NCI-H748 (cell line): ENCODE measurements around the gene NTNG2.
A peak's percentile ranks its signal among the peaks of the same experiment; 100 is the strongest.

Source experiments
- DNase-seq: peaks from one replicate; lab custom pipeline; 2025; ENCODE audit not compliant: unreplicated experiment; lab: John Stamatoyannopoulos, UW

Gene NTNG2

DNA sequence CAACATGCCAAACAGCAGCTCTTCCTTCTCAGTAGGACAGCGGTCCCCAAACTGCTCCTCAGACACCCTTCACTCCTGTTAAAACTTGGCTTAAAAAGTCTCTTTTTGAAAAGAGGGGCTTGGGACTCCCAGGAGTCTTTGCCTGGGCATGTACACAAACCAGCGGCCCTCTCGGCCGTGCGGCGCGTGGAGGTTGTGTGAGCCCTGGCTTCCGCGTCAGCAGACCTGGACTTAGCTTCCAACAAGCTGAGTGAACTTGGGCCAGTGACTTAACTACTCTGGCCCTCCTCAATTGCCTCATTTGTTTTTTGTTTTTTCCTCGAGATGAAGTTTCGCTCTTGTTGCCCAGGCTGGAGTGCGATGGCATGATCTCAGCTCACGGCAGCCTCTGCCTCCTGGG is 15.3 kb upstream of the NTNG2 start:
- DNase-seq: no peak

DNA sequence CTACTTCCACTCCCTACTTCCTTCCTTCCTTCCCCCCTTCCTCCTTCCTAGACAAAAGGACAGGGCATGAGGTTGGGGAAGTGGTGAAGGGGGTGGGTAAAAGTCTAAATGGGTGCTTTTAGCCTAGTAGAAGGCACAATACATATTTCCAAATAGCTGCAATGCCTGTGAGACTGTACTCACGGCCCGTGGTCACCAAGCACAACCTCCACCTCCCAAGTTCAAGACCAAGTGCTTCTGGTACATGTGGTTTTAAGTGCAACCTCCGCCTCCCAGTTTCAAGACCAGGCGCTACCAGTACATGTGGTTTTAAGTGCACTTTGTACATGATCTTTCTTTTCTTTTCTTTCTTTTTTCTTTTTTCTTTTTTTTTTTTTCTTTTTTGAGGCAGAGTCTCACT is 14.5 kb upstream of the NTNG2 start:
- no peak for DNase-seq

DNA sequence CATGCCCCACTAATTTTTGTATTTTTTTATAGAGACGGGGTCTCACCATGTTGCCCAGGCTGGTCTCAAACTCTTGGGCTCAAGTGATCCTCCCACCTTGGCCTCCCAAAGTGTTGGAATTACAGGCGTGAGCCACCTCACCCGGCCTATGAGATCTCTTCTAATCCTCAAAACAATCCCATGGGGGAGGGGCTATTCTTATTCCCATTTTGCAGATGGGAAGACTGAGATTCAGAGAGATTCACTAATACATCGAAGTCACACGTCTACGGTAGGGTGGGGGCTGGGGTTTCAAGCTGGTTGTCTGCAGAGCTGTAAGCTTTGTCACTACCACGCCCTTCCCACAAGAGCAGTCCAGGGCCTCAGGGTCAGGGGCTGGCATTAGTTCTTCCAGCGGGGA is 14.0 kb upstream of the NTNG2 start:
- no peak for DNase-seq

DNA sequence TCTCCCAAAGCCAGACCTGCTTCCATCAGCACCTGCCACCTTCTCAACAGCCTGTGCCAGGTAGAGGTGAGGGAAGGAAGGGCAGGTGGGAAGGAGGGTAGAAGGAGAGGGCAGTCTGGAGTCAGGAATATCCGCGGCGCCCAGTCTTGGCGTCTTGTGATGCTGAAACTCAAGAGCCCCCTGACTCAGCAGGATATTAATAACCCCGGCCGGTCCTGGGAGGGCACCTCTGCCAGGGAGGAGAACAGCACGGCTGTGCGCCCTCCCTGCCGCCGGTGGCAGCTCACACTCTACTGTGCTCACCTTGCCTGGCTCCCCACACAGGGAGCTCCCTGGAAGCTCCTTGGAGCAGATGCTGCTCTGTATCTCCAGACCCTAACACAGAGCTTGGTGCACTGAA is 11.6 kb upstream of the NTNG2 start:
- DNase-seq: no peak

DNA sequence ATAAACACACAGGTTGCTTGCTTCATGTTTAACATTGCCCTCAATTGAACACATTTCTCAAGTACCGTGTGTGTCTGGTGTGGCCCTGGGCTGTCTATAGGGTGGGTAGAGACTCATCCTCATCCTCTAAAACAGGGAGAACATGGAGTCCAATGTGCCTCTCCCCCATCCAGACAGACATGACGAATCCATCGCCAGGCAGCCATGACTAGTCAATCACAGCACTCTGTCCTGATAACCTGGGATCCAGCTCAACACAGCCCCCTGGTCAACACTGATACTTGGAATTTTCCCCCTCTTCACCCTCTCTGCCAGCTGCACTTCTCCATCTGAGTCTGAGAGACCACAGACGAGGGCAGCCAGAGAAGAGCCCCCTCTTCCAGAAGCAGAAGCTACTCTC is 10.7 kb upstream of the NTNG2 start:
- DNase-seq: no peak

DNA sequence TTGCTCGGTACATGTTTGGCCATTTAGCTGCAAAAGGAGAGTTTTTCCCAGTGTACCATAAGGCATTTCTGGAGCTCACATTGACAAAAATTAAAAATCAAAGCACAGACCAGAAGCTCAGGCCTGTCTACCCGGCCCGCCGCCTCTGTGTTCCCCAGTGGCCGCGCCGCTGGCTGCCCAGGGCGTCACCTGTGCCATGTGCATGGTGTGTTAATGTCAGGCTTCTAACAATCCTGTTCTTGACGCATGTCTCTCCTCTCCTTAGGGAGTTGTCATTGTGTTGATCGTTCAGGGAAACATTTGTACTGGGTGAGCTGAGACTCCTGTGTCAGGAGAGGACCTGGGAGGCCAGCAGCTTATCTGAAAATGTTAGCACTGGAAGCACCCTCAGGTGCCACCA is 9.6 kb upstream of the NTNG2 start:
- no peak for DNase-seq

DNA sequence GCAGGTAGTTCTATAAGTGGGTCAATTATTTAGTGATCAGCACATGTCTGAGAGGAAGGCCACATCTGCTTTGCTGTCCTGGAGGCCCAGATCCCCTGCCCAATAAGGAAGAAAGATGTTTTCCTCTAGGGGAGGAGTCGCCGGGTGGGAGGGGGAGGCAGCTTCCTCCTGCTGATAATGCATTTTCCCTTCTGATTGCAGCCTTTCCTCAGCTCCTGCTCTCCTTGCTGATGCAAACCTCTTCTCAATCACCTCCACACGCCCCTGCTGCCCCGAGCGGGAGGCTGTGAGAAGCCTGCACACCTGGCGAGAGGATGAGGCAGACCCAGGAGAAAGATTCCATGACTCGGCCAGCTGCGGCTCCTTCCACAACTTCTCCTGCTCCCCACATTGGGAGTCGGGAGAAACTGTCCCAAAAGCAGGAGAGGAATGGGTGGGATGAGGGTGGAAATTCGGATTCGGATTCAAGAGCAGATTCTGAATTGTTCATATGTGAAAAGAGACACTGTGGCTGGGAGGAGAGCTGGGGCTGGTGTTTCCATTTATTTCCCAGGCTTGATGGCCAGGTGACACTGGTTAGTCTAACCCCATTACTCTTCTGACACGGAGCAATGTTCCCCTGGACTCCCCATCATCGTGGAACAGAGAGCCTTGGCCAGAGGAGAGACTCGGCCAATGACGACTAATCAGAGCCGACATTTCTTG is 6.8 kb upstream of the NTNG2 start:
- DNase-seq: no peak

DNA sequence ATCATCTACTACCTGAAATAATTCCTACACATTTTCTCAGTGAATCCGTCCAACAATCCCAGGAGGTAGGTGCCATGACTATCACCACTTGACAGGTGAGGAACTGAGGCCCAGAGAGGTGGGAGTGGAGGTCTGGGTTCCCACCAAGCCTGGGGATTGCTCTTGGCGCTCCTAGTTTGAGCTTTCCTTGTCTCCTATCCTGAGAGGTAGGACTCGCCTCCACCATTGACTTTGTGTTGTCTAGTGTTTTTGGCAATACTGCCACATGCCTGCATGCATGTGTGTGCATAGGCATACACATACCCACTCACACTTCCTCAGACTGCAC is 6.3 kb upstream of the NTNG2 start:
- no peak for DNase-seq

DNA sequence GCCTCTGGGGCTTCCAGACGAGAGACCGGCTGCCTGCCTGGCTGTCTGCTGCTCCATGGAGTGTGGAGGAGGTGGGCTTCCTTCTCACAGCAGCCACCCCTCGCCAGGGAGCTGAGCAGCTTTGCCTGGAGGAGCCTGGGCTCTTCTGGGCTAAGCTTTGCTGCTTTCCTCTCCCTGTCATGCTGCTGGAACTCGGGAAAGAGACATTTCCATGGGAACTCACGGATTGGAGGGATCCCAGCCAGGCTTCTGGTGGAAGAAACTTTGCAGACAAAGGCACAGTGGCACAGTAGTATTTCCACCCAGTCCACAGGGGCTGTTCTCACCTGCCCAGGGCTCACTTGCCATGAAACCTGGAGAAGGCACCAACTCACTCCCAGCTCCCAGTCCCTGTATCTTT is 5.6 kb upstream of the NTNG2 start:
- DNase-seq: no peak

DNA sequence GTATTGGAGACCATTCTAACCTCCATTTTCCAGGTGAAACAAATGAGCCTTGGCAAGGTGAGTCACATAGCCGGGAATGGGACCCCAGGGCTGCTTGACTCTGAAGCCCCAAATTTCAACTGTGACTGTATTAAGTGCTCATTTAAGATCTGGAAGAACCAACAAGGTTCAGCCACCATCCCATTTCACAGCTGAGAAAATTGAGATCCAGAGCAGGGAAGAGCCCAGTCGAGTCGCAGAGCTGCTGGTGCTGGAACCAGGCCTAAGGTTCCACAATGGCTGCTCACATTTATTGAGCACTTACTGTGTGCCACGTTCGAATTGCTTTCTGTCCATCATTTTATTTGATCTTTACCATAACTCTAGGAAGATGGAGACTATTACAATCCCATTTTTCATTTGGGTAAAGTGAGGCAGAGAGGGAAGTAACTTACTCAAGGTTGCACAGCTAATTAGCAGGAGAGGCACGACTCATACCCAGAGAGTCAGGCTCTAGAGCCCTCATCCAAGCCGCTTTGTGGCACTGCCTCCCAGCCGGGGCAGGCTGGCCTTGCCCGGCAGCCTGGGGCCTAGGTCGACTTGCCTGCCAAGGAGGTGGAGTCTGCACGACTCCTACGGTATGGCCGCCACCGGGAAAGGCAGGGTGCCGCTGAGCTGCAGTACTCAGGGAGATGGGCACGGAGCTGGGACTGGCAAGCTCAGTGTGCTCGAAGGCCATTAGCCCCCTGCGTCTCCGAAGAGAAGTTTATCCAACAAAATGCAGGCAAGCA is 4.3 kb upstream of the NTNG2 start:
- DNase-seq: no peak

DNA sequence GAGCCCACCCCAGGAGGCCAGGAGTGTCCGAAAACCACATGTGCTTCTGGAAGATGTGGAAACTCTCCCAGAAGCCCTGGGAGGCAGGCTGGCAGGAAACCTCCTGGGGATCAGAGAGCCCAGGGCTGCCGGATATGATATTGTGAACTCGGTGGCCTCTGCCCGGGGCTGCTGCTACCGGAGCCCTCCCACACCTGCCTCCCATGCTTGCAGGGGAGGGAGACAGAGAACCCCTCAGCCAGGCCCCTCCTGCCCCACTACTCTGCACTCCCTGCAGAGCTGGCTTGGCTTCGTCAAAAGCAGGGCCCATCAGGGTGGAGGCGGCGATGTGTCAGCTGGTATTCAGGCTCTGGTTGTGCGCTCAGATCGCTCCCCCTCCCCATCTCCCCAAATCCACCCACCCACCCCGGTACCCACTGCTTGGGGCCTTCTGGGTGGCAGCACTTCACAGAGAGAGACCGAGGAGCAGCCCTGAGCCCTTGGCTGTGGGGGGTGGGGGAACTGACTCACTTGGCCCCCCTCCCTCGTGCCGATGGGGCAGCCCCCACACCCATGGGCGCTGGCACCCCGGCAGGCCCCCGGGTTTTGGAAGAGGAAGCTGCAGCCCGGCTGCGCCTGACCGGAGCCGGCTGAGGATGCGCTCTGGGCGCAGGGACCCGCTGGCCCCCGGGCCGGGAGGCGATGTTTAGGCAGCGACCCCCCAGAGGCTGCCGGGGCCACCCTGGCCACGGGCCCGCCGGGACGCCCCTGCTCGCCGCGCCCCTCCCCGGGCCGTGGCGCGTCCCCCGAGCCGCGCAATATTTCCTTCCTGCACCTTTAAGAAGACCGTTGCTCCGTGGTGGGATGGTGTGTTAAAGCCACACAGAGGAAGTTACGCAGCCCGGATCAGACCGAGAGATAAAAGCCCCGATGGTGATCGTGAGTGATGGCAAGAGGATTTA is 786 bp upstream of the NTNG2 start:
- peak; percentile 65 for DNase-seq

DNA sequence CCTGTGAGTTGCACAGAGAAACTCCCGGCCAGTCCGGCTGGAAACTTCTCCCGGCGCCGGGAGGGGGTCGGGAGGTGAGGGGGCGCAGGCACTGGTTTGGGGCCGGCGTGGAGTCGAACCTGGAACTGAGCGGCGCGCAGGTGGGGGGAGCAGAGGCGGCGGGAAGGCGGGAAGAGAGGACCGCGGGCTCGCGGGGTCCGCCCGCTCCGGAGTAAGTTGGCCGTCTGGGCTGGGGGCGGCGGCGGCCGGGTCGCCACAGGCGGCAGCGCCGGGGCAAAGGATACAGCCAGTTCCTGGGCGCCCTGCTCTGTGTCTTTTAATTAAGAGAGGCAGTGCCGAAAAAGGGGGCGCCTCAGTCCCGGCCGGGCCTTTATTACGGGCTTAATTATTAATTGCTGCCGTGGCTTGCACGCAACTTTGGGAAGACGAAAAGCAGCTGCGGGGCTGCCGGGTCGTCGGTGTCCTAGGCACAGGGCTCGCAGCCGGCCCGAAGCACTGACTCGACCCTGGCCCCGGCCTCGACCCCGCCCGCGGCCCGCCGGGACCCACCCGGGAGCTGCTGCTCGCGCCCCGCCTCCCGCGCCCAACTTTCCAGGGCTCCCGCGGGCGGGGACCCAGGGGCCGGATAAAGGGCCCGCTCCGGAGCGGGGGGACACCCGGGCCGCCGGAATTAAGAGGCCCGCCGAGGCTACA is 1.1 kb downstream of the NTNG2 start:
- peak; percentile 37 for DNase-seq

DNA sequence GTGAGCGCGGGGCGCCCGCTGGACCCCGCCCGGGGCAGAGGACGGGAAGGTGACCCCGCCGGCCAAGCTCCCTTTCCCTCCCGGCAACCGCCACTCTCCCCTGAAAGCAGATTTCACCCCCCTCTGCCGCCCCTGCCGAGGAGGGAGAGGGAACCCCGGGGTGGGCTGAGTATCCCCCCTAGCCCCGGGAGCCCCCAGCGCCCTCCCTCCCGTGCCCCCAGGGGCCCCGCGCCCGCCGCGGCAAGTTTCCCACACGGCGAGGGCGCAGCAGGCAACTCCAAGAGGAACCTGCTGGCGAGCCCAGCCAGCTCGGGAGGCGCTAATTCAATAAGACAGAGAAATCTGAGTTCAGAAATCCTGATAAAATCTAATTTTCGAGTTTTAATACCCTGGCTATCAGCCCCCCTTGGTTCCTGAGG is 1.6 kb downstream of the NTNG2 start:
- peak; percentile 50 for DNase-seq

DNA sequence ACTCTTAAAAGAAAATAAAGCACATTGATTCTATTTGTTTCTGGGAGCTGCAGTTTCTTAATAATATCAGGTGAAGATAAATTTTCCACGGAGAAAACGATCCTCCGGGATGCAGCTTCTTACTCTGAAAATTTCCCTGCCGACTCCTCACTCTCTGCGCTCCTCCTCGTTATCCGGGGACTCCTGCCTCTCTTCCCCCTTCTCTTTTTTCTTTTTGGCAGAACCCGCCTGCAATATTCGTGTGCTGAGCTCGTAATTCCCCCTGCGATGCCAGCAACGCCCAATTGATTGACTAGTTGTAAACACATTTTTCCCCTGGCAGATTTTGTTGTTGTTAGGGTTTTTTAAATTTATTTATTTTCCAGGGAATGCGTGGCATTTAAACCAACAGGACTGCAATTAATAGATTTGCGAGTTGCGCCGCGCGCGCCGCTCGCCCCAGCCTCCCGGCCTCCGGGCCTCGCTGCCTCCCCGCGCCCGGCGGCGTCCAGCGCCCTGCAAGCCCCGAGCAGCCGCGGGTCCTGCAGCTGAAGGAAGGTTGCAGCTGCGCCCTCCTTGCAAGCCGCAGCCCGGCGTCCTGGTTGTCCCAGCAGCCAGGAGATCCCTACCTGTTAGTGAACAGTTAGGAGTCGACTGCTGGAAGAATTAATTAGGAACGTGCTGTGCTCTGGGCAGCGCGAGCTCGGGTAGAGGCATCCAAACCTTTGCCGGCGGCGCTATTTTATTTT is 2.2 kb downstream of the NTNG2 start:
- DNase-seq: peak; percentile 30

DNA sequence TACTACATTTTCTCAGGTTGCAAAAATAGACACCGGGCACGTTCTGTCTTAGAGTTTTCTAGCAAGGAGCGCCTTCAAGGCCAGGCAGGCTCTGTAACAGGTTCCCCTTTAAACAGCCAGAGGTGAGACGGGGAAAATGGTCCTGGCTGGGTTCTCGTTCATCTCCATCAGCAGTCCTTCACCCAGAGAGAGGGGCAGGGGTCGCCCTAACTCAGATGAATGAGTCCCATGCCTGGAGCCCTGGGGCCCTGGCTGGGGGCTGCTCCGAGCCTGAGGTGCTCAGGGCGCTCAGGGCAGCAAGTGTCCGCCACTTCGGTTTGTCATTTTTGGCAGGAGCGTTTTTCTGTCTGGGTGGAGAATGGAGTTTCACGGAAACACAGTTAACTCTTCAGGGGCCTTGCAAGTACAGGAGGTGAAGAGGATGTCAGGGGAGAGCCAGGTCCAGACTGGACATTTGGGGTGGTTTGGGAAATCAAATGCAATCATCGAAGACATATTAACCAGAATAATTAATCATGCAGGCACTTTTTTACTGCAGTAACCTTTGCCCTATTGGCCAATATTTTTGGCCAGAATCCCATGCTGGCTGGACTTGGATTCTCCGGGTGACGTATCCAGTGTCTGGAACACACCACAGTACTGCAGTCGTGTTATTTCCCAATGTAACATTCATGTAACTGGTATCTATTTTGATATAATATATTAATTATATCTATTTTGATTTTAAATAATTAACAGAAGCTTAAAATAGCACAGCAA is 2.9 kb downstream of the NTNG2 start:
- DNase-seq: no peak

DNA sequence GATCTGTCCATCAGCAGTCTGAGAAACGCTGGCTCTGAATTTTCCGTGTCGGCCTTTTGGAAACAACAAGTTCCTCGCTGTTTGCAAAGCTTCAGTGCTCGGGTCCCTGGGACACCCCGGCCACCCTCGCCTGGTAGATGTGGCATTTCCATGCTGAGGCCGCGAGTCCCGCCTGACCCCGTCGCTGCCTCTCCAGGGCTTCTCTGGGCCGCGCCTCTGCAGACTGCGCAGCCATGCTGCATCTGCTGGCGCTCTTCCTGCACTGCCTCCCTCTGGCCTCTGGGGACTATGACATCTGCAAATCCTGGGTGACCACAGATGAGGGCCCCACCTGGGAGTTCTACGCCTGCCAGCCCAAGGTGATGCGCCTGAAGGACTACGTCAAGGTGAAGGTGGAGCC is 4.7 kb downstream of the NTNG2 start:
- peak; percentile 11 for DNase-seq

DNA sequence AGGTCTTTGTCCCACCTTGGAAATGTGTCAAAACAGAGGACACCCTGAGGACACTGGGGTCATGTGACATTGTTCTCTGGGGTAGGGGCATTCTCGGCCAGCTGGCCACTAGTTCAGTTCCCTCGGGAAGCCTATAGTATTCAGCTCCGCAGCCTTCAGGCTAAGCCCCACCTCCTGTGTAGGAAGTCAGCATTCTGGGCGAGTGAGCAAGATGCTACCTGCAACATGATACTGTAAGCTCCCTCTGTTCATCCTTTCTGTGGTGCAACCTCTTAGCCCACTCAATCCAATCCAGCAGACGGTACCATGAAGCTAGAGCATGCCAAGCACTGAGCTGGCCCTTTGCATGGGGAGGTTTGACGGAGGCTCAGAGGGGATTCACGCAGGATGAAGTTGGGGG is 5.3 kb downstream of the NTNG2 start:
- no peak for DNase-seq

DNA sequence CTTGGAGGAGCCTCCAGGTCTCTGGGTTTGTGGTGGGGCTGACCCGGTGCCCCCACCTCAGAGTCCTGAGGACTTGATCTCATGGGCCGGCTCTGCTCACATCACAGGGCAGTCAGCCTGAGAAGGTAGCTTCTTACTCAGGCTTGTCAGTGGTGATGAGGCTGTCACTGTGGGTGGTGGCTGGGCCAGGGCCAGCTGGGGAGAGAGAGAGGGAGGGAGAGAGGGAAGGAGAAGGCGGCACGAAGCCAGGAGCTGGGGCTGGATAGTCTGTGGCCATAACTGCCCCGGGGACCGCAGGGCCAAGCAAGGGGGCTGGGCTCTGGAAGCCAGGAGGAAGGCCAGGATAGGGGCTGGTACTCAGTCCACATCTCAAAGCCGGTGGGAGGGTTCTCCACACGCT is 6.5 kb downstream of the NTNG2 start:
- no peak for DNase-seq

DNA sequence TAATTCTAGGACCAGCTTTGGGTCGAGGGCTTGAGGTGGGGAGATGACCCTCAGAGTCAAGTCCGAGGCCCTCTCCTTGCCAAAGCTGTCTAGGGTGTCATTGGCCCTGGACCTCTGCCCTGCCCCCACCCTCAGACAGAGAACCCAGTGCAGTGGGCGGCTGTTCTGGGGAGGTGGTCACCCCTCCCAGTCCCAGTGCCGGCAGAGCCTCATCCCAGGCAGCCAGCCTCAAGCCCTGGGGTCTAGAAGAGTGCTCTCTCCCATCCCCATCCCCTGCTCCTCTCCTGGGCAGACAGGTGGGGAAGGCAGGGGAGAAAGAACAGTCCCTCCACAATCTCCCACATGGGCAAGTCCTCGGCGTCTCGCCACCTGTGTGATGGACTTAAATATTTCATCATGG is 7.0 kb downstream of the NTNG2 start:
- DNase-seq: no peak
